Measurements from ENCODE around the gene TMPRSS2. TPM values are rescaled to one million over a fixed set of nuclear protein-coding genes. Genes with fewer than 3 reads are reported as not detected.

The TMPRSS2 gene
- total RNA-seq, 1 experiment from 2014 or later, result not detected

GRCh38 chr21:41477641-41478318, 30.2 kb downstream of the TMPRSS2 start:
- H3K9me3 ChIP-seq, result no peaks in the 10 kb centered on the region
- no peaks in the 10 kb centered on the region for H3K36me3 ChIP-seq
- H3K4me3 ChIP-seq, result no peak overlapping the region
- no peak for DNase-seq
- H3K27me3 ChIP-seq, result no peaks in the 10 kb centered on the region; the same call in 1 of the 2 replicates

- Histone ChIP-seq H3K9me3 (no peaks in the 10 kb centered on the region), H3K36me3 (no peaks in the 10 kb centered on the region), H3K27me3 (no peaks in the 10 kb centered on the region), H3K4me3 (no peak overlapping the region)
- DNase-seq, result no peak
These were observed 32.1 kb downstream of the TMPRSS2 start for GRCh38 chr21:41475714-41476420.

- no peak overlapping the region for H3K4me3 ChIP-seq
- H3K9me3 ChIP-seq, result no peaks in the 10 kb centered on the region
- no peak for DNase-seq
- no peaks in the 10 kb centered on the region for H3K27me3 ChIP-seq
- no peaks in the 10 kb centered on the region for H3K36me3 ChIP-seq
These were observed 35.0 kb downstream of the TMPRSS2 start for GRCh38 chr21:41472753-41473548.

- Histone ChIP-seq H3K4me3 (no peak overlapping the region), H3K27me3 (no peaks in the 10 kb centered on the region), H3K36me3 (no peaks in the 10 kb centered on the region), H3K9me3 (no peaks in the 10 kb centered on the region)
- no peak for DNase-seq
These were observed 37.9 kb downstream of the TMPRSS2 start for GRCh38 chr21:41470054-41470453.

DNA sequence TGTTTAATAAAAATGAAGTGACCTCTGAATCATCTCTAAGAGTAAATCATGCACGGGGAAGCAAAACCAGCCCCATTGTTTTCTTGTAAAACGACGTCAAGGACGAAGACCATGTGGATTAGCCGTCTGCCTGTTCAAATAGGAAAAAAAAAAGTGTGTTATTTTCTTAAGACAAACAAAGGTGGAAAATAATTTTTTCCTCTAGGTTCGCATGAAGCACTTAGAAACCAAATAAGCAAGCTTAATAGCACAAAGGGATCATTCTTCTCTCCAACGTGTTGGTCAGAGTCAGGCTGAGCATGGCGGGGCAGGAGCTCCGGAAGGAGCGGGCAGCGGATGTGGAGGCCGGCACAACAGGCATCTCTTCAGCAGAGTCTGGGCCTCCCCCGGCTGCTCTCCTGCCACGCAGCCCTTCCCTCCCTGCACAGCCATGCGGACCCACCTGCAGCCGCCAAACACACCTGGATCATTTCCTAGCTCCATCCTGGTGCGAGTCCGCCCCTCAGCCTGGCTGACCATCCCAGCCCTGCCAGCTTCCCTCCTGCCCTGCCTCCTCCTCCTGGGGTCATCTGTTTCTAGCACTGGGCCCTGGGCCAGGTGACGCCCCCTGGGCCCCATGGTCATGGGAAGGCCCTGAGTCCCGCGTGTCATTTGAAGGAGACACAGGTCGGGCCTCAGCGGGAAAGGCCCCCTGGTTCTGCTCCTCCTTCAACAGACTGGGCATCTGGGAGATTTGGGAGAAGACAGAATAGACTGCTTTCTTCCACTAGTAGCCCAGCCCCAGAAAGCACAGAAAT, 41.7 kb downstream of the TMPRSS2 start:
- H3K36me3 ChIP-seq, result no peaks in the 10 kb centered on the region
- H3K4me3 ChIP-seq, result no peak overlapping the region
- peaks cover 2% of the 10 kb centered on the region; the same call in 1 of the 2 replicates for H3K9me3 ChIP-seq
- H3K27me3 ChIP-seq, result no peaks in the 10 kb centered on the region
- DNase-seq, result no peak

DNA sequence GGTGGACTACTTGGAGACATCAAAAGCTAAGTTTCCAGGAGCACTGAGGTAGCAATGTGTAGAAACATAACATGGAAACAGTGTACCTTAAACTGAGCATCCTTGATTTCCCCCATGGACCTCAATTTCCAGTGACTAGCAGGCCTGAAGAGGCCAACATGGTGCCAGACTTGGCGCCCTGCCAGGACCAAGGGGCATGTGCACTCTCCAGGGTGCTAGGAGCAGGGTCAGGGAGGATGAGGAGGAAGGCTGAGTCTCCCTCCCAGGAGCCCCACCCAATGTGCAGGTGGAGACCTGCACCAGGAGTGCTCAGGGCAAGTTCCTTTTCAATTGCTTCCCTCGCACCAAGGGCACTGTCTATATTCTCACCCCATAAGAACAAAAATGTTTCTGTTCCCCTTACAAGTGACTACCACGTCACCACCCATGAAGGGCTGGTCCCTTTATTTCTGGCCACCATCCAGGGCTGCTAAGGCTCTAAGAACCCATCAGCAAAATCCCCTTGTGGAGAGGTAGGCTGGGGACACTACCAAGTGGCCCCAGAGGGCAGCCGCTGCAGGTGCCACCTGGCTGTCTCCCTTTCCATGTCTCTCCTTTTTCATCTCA, 42.7 kb downstream of the TMPRSS2 start:
- no peak for DNase-seq
- peaks cover 2% of the 10 kb centered on the region; the same call in 1 of the 2 replicates for H3K9me3 ChIP-seq

DNA sequence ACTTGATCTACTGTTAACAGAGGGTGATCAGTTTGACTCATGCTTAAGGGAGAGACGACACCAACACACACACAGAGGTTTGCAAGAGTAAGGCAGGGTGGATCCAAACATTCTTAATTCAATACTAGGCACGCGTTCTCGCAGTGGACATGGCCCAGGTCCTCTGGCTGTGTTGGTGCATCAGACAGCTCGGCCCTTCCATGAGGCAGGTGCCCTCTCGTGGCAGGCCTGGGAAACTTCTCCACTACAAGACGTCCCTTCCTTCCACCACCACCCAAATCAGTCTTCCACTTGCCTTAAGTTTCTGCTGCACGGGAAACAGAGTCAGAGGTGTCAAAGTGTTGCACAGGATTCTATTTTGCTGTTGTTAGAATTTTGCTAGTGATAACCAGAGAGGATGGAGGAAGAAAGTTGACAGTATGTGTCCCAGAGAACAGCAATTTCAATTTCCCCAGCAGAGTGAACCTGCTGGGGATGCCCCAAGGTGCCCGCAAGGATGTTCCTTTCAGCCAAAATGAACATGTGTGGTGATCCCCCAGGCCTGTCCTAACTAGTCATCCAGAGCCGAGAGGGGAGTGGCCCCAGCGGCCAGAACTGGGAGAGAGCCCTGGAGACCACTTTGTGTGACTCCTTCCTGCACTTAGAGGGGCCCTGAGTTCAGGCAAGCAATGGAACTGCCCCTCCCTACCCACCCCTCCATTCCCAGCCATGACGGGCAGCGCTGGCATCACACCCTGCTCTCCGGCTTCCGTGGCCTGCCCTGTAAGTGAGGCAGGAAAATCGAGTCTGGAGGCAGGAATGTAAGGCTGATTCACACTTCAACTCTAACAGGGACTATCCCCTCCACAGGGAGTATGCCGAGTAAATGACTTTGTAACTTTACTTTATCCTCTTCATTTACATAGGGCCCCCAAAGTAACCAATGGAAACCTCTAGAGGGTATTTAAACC, 47.1 kb downstream of the TMPRSS2 start:
- H3K27me3 ChIP-seq, result no peaks in the 10 kb centered on the region
- no peak overlapping the region for H3K4me3 ChIP-seq
- no peaks in the 10 kb centered on the region for H3K36me3 ChIP-seq
- peak; percentile 63 for DNase-seq
- H3K9me3 ChIP-seq, result peaks cover 2% of the 10 kb centered on the region; the same call in 1 of the 2 replicates

More for the DNA sequence above, 42.7 kb downstream of the TMPRSS2 start:
- Histone ChIP-seq H3K4me3 (no peak overlapping the region), H3K36me3 (no peaks in the 10 kb centered on the region), H3K27me3 (no peaks in the 10 kb centered on the region)

DNA sequence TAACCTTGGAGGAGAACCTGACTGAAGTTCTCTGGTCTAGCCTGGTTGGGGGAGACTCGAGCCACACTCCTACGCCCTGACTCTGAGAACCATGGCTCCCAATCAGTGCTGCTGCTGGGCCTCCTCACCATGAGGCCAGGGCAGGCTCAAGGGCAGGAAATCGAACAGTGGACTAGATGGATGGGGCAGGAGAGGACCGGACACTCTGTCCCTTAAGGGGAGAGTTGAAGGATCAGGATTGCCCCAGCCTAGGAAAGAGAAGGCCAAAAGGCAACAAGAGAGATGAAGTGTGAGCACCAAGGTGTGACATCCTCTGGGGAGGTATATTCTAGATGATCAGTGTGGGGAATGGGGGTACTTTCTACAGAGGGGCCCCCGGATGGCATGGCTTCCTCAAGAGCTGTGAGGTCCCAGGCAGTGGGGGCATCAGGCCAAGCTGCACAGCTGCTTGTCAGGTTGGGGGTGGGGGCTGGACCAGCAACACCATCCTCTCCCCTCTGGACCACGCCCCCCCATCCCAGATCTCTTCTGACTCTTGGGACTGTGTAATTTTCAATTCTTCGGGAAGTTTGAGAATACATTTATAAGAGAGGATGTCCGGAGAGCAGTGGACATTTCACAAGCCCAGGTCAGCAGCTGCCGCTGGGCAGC, 47.9 kb downstream of the TMPRSS2 start:
- no peak overlapping the region for H3K4me3 ChIP-seq
- DNase-seq, result no peak
- no peaks in the 10 kb centered on the region for H3K27me3 ChIP-seq

GRCh38 chr21:41458559-41458958, 49.4 kb downstream of the TMPRSS2 start:
- DNase-seq, result no peak
- H3K27me3 ChIP-seq, result no peaks in the 10 kb centered on the region
- H3K36me3 ChIP-seq, result no peaks in the 10 kb centered on the region
- no peak overlapping the region for H3K4me3 ChIP-seq
- H3K9me3 ChIP-seq, result no peaks in the 10 kb centered on the region

More for the DNA sequence above, 47.9 kb downstream of the TMPRSS2 start:
- Histone ChIP-seq H3K9me3 (peaks cover 2% of the 10 kb centered on the region; the same call in 1 of the 2 replicates), H3K36me3 (no peaks in the 10 kb centered on the region)

DNA sequence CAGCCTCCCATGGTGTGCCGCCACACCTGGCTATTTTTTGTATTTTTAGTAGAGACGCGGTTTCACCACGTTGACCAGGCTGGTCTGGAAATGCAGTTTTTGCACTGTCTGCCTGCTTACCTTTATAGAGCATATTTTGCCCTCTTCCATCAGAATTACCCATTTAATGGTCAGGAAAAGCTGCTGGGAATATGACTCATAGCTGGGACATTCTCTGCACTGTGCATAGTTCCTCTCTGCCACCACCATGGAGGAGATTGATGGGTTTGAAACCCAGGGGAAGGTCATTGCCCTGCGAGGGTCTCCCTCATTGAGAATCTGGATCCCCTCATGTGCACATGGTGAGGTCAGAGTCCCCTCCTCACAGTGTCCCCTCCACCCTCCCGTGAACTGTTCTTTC, 49.8 kb downstream of the TMPRSS2 start:
- Histone ChIP-seq H3K9me3 (no peaks in the 10 kb centered on the region), H3K36me3 (peaks cover 4% of the 10 kb centered on the region; the same call in 1 of the 2 replicates), H3K4me3 (no peak overlapping the region), H3K27me3 (no peaks in the 10 kb centered on the region)
- no peak for DNase-seq

DNA sequence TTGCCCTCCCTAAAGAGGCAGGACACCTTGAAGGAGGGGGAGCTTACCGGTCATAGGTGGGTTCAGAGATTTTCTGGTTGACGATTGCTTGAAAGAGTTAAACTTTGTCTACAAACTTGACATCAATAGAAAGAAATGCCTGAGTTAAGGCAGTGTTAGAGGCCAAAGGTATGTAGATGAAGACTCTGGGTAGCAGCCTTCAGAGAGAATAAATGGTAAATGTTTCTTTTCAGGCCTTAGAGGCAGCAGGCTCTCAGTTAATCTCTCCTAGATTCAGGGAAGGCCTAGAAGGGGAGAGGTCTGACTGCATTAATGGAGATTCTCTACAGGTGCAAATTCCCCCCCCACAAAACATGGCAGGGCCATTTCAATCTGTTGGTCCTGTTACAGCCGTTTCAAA, 54.2 kb downstream of the TMPRSS2 start:
- no peaks in the 10 kb centered on the region for H3K27me3 ChIP-seq
- H3K4me3 ChIP-seq, result no peak overlapping the region
- H3K9me3 ChIP-seq, result no peaks in the 10 kb centered on the region
- no peak for DNase-seq
- peaks cover 4% of the 10 kb centered on the region for H3K36me3 ChIP-seq

GRCh38 chr21:41453198-41453597, 54.8 kb downstream of the TMPRSS2 start:
- Histone ChIP-seq H3K9me3 (no peaks in the 10 kb centered on the region), H3K4me3 (no peak overlapping the region), H3K36me3 (peaks cover 4% of the 10 kb centered on the region), H3K27me3 (no peaks in the 10 kb centered on the region)
- no peak for DNase-seq

DNA sequence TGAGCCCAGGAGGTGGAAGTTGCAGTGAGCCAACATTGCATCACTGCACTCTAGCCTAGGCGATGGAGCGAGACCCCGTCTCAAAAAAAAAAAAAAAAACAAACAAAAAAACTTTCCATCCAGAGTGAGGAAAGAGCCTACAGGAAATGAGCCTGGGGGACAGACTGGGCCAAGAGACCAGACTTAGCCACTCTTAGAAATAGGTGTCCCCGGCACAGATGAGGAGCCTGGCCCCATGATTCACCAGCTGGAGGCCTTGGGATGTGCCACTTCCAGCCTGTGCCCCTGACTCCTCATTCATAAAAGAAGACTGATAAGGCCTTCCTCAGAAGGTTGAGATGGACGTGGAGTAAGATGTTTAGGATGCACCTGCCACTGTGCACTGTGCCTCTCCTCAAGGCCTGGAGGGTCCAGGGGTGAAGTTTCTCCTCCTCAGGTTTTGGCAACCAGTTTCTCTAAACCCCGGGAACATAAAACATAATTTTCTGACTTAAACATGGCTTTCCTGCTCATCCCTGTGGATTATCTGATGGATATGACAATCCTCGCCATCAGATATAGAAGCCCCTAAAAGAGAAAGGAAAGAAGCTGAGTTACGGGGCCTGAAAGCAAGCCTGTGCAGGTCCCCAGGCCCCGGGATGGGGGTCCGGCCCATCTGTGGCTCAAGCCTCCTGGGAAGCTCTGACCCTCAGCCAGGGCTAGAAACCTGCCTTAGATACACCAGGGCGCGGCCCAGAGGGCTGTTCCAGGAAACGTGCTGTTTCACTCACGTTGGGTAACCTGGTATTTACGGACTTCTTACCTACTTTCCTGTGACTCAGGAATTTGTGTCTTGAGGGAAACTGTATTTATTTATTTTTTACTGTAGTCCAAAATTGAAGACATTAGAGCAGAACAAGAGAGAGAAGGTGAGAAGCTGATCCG, 55.9 kb downstream of the TMPRSS2 start:
- H3K4me3 ChIP-seq, result no peak overlapping the region
- no peaks in the 10 kb centered on the region for H3K27me3 ChIP-seq
- DNase-seq, result no peak
- peaks cover 8% of the 10 kb centered on the region for H3K36me3 ChIP-seq
- no peaks in the 10 kb centered on the region for H3K9me3 ChIP-seq

DNA sequence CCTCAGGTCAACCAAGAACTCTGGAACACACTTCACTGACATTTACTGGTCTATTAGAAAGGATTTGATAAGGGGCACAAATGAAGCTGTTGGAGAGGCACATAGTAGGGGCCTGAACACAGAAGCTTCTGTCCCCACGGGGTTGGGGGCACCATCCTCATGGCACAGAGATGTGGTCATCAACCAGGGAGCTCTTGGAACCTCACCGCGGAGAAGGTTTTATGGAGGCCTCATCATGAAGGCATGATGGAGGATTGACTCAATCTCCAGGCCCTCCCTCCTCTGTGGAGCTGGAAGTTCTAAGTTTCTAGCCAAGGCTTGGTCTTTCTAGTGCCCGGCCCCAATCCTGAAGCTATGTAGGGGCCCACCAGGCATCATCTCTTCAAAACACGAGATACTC, 58.3 kb downstream of the TMPRSS2 start:
- no peaks in the 10 kb centered on the region for H3K9me3 ChIP-seq
- no peak overlapping the region for H3K4me3 ChIP-seq
- peaks cover 17% of the 10 kb centered on the region for H3K36me3 ChIP-seq
- no peaks in the 10 kb centered on the region for H3K27me3 ChIP-seq
- DNase-seq, result no peak
